CD4-positive, alpha-beta memory T cell (primary cell): ENCODE data around the gene TBCD. TPM values are rescaled to one million over a fixed set of nuclear protein-coding genes. Genes with fewer than 3 reads are reported as not detected.
A peak's percentile ranks its signal among the peaks of the same experiment; 100 is the strongest.

Source experiments
- CTCF ChIA-PET: fragments of 350-600 bp; sonication (Branson Sonifier 250); formaldehyde crosslinking; loops from one replicate; lab custom pipeline; 2021; ENCODE audit warnings: inconsistent platforms; ENCODE audit not compliant: partially characterized antibody; lab: Charles Lee
- POLR2A ChIA-PET: fragments of 350-600 bp; sonication (Branson Sonifier 250); formaldehyde crosslinking; loops from one replicate; lab custom pipeline; 2021; ENCODE audit not compliant: partially characterized antibody; lab: Charles Lee
- DNase-seq, 5 donors: peaks; one replicate each; pipeline versions ENCODE4 v3.0.0 to v3.0.0-alpha.2; 2020 to 2022; ENCODE audit warnings: mixed read lengths in 1 of 5
- H3K27ac ChIP-seq: one replicate; pipeline ENCODE4 v1.7.0; 2013; ENCODE audit warnings: low read depth, low read length
- H3K27me3 ChIP-seq: 2 replicates; pipeline ENCODE4 v1.7.0; 2013; ENCODE audit warnings: mild to moderate bottlenecking, low read length, moderate library complexity; ENCODE audit not compliant: insufficient read depth
- H3K36me3 ChIP-seq: 2 replicates; pipeline ENCODE4 v1.7.0; 2013; ENCODE audit warnings: mild to moderate bottlenecking, low read length, moderate library complexity; ENCODE audit not compliant: insufficient read depth
- H3K4me1 ChIP-seq: 2 replicates; pipeline ENCODE4 v1.7.0; 2013; ENCODE audit warnings: mild to moderate bottlenecking, low read length, moderate library complexity; ENCODE audit not compliant: insufficient read depth
- H3K4me3 ChIP-seq, 2 donors: one replicate each; pipeline ENCODE4 v1.7.0; 2013; ENCODE audit warnings: low read length in 2 of 2, mild to moderate bottlenecking in 1 of 2
- H3K9me3 ChIP-seq, 2 donors: one replicate each; pipeline ENCODE4 v1.7.0; 2013; ENCODE audit warnings: low read length in 2 of 2, control low read depth in 1 of 2; ENCODE audit not compliant: control insufficient read depth in 1 of 2
- H3K27ac Mint-ChIP-seq, 7 donors: one replicate each; pipeline ENCODE4 v1.8.0; 2020 to 2021; ENCODE audit warnings: mixed read lengths in 7 of 7, mild to moderate bottlenecking in 6 of 7, inconsistent platforms in 3 of 7, moderate library complexity in 3 of 7
- H3K27me3 Mint-ChIP-seq, 2 donors: one replicate each; pipeline ENCODE4 v1.8.0; 2020 to 2021; ENCODE audit warnings: mixed read lengths in 2 of 2
- H3K36me3 Mint-ChIP-seq, 2 donors: one replicate each; pipeline ENCODE4 v1.8.0; 2020 to 2021; ENCODE audit warnings: mixed read lengths in 2 of 2, inconsistent platforms in 1 of 2, mild to moderate bottlenecking in 1 of 2
- H3K4me1 Mint-ChIP-seq, 4 donors: one replicate each; pipeline ENCODE4 v1.8.0; 2020 to 2021; ENCODE audit warnings: mixed read lengths in 4 of 4, mild to moderate bottlenecking in 1 of 4
- H3K4me3 Mint-ChIP-seq, 8 donors: one replicate each; pipeline ENCODE4 v1.8.0; 2020 to 2021; ENCODE audit warnings: mixed read lengths in 8 of 8, mild to moderate bottlenecking in 7 of 8, moderate library complexity in 6 of 8, inconsistent platforms in 3 of 8
- H3K9me3 Mint-ChIP-seq, 8 donors: one replicate each; pipeline ENCODE4 v1.8.0; 2020 to 2021; ENCODE audit warnings: mixed read lengths in 8 of 8, mild to moderate bottlenecking in 5 of 8, inconsistent platforms in 3 of 8, moderate library complexity in 1 of 8
- intact Hi-C: fragments of 100-400 bp; cut with micrococcal nuclease; formaldehyde crosslinking; loops from one replicate; pipeline ENCODE4 v1.15.1; 2023
- polyA plus RNA-seq, 2 donors: library from polyadenylated mRNA; unstranded; fragments of 300-500 nt; fragmentation: Illumina TruSeq; gene quantifications; one replicate each; pipeline ENCODE4 v1.2.3, GENCODE V29; 2021
- total RNA-seq, 2 experiments: library from RNA; stranded (reverse); gene quantifications; one replicate each; pipeline ENCODE4 v1.2.3, GENCODE V29; 2021

TBCD gene
- total and polyA plus RNA-seq, 4 experiments from 2014 or later = 102 to 263 (median 192) TPM

DNA sequence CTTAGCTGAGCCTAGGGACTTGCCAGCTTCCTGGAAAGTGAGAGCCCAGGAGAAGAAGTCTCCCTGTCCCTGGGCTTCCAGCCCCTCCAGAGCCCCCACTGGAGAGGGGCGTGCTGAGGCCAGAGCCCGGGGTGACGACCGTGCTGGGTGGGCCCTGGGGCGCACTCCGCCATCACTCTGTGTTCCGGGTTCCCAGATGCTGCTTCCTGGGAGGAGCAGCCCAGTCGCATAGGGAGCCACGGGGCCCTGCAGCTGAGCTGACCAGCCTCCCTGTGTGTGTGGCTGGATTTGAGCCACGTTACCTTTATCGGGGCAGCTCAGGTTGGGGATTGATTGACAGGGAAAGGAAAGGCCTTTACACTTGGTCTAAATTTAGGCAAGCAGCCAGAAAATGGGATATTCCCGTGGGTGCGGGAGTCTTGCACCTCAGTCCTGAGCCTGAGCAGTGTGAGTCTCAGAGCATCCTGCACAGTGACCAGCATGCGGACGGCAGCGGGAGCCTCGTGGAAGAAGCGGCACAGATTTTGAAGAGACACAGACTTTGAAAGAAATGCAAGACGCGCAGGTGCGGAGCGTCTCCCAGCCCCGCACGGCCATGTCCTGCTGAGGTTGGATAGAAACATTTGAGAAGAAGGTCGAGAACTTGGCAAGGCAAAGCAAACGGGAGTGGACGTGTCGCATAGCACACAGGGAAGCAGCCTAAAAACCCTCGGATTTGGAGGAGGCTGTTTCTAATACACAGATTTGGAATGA lies 139.2 kb downstream of the TBCD start:
- POLR2A ChIA-PET = interaction anchor here (7.3 kb wide), 1 partner anchor 27 kb away, joined by 47 read pairs; no protein-coding TSS in a partner anchor
- H3K27ac Mint-ChIP-seq = peak overlapping the region; percentile 56 to 92 (median 79)

DNA sequence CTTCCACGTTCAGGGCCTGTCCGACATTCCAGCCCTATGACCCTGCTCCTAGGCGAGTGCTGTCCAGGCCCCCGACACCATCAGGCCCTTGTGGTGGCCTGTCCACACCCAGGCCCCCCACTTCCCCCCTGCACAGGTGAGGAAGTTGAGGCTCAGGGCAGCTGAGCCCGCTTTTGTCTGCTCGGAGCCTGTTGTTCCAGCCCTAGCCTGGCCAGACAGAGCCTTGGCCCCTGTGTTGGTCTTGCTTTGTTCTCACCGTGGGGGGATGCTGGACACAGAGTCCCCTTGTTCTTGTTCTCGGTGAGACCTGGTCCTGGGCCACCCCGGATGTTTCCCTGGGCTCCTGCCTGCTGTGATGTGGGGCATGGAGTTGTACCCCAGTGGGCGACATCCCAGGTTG lies 140.0 kb downstream of the TBCD start:
- H3K36me3 Mint-ChIP-seq = peaks cover 28 to 31% of the 10 kb centered on the region in 2 donors
- H3K4me1 Mint-ChIP-seq = peaks cover 20 to 55% (median 37%) of the 10 kb centered on the region in 4 donors
- no peaks in the 10 kb centered on the region for H3K9me3 ChIP-seq
- H3K27ac Mint-ChIP-seq = peak overlapping the region in 5 of 7 donors; percentile 51 to 99 (median 95)
- H3K9me3 Mint-ChIP-seq = peaks cover 0 to 2% (median 0%) of the 10 kb centered on the region in 8 donors
- no peak overlapping the region for H3K4me3 Mint-ChIP-seq
- H3K27ac ChIP-seq = no peak overlapping the region
- intact Hi-C loops = no loop called here
- H3K4me3 ChIP-seq = no peak overlapping the region
- peaks cover 3% of the 10 kb centered on the region for H3K36me3 ChIP-seq
- POLR2A ChIA-PET = interaction anchor here (1.3 to 7.3 kb wide), 4 partner anchors 8 to 32 kb away, joined by 5 to 47 read pairs (median 7); no protein-coding TSS in a partner anchor
- CTCF ChIA-PET = interaction anchor here (1.1 to 1.3 kb wide), 2 partner anchors 22 to 110 kb away, joined by 3 to 4 read pairs; no protein-coding TSS in a partner anchor
- H3K27me3 Mint-ChIP-seq = no peaks in the 10 kb centered on the region
- no peak for DNase-seq
- no peaks in the 10 kb centered on the region for H3K27me3 ChIP-seq
- peaks cover 25% of the 10 kb centered on the region for H3K4me1 ChIP-seq

More for the DNA sequence above, 139.2 kb downstream of the TBCD start:
- peaks cover 3% of the 10 kb centered on the region for H3K36me3 ChIP-seq
- no peak for DNase-seq
- H3K4me1 Mint-ChIP-seq = peaks cover 25 to 61% (median 41%) of the 10 kb centered on the region in 4 donors
- H3K36me3 Mint-ChIP-seq = peaks cover 24 to 32% of the 10 kb centered on the region in 2 donors
- intact Hi-C loops = no loop called here
- H3K4me1 ChIP-seq = peaks cover 27% of the 10 kb centered on the region
- H3K9me3 Mint-ChIP-seq = peaks cover 0 to 2% (median 0%) of the 10 kb centered on the region in 8 donors
- CTCF ChIA-PET = no interaction called here
- no peaks in the 10 kb centered on the region for H3K27me3 ChIP-seq
- peak overlapping the region in 1 of 8 donors; percentile 4 for H3K4me3 Mint-ChIP-seq
- no peak overlapping the region for H3K27ac ChIP-seq
- no peaks in the 10 kb centered on the region for H3K9me3 ChIP-seq
- no peaks in the 10 kb centered on the region for H3K27me3 Mint-ChIP-seq
- H3K4me3 ChIP-seq = no peak overlapping the region

DNA sequence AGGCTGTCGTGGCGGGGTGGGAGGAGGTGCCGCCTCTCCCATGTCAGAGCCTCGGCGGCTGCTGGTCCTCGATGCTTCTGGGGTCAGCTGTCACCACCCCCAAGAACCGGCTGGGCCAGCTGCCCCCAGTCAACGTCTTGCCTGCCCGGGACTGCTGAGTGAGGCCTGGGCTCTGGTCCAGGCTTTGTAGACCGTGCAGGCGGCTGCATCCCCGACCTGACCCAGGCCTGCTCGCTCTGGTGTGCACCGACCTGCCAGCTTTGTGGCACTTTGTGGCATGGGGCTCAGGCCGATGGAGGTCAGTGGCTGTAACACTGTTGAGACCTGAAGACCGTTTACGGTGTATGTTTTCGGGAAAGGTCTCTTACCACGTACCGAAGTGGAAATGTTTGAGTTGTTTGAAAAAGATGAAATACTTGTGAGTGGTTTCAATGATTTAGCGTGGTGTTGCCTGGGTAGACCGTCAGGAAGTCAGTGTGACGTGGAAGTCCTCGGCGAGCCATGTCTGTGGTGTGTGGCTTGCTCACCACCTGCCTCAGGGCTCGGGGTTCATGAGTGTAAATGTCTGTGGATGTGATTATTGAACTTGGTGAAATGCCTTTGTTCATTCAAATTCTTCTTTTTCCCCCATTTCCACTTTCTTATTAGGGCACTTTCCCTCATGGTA lies 141.2 kb downstream of the TBCD start:
- Mint-ChIP-seq H3K4me3 (peak overlapping the region in 7 of 8 donors; percentile 7 to 82 (median 72)), H3K9me3 (peaks cover 0 to 2% (median 0%) of the 10 kb centered on the region in 8 donors), H3K27me3 (no peaks in the 10 kb centered on the region), H3K27ac (peak overlapping the region; percentile 88 to 99 (median 95)), H3K4me1 (peaks cover 13 to 45% (median 29%) of the 10 kb centered on the region in 4 donors), H3K36me3 (peaks cover 24 to 31% of the 10 kb centered on the region in 2 donors)
- ChIA-PET POLR2A (interaction anchor here (1.0 to 7.3 kb wide), 7 partner anchors 8 to 158 kb away, joined by 3 to 47 read pairs (median 6); no protein-coding TSS in a partner anchor), CTCF (interaction anchor here (1.1 to 1.3 kb wide), 2 partner anchors 21 to 111 kb away, joined by 3 to 4 read pairs; no protein-coding TSS in a partner anchor)
- peak; percentile 74 to 91 (median 78) for DNase-seq
- Histone ChIP-seq H3K36me3 (peaks cover 3% of the 10 kb centered on the region), H3K27ac (peak overlapping the region; percentile 17), H3K27me3 (no peaks in the 10 kb centered on the region), H3K4me3 (no peak overlapping the region), H3K4me1 (peaks cover 25% of the 10 kb centered on the region), H3K9me3 (no peaks in the 10 kb centered on the region)
- intact Hi-C loops = loop anchor here (1.0 kb wide), 3 partner anchors 8 to 111 kb away; no protein-coding TSS in a partner anchor

DNA sequence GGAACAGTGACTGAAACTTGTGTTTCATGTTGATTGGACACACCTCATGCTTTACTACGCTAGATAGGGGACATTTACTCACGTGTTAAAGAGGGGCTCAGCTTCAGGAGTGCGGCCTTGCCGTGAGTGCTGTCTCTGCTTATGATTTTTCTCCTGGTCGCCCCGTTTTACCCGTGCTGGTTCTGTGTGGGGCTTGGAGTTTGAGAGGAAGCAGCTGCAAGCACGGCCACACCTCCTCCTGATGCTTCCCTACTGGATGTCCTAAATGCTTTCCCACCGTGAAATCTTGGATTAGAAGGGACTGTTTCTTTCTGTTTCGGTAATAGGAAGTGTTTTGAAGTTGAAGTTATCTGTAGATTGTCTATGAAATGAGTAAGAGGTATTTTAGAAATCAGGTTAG lies 141.9 kb downstream of the TBCD start:
- Mint-ChIP-seq H3K36me3 (peaks cover 28 to 35% of the 10 kb centered on the region in 2 donors), H3K27me3 (no peaks in the 10 kb centered on the region), H3K9me3 (peaks cover 0 to 2% (median 0%) of the 10 kb centered on the region in 8 donors), H3K4me3 (peak overlapping the region in 4 of 8 donors; percentile 72 to 82 (median 76)), H3K27ac (peak overlapping the region; percentile 42 to 99 (median 95)), H3K4me1 (peaks cover 16 to 47% (median 29%) of the 10 kb centered on the region in 4 donors)
- ChIA-PET CTCF (no interaction called here), POLR2A (interaction anchor here (0.9 to 7.3 kb wide), 5 partner anchors 9 to 158 kb away, joined by 5 to 47 read pairs (median 6); no protein-coding TSS in a partner anchor)
- Histone ChIP-seq H3K27ac (peak overlapping the region; percentile 17), H3K36me3 (peaks cover 3% of the 10 kb centered on the region), H3K9me3 (no peaks in the 10 kb centered on the region), H3K27me3 (no peaks in the 10 kb centered on the region), H3K4me1 (peaks cover 25% of the 10 kb centered on the region), H3K4me3 (no peak overlapping the region)
- intact Hi-C loops = loop anchor here (1.0 kb wide), 3 partner anchors 8 to 111 kb away; no protein-coding TSS in a partner anchor
- no peak for DNase-seq

DNA sequence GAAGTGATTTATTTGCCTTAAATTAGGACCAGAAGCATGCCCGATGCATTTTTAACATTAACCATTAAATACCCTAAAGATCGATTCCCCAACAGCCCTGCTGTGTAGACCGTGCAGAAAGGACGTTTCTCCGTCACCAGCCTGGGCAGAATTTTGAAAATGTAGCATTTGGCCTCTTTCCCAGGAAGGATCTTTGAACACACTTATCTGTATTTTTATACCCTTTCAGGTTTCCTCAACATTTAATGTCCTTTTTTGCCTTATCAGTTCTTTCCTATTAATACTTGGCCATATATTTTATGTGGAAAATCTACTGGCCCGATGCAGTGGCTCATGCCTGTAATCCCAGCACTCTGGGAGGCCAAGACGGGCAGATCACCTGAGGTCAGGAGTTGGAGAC lies 142.5 kb downstream of the TBCD start:
- intact Hi-C loops = no loop called here
- DNase-seq = no peak
- Histone ChIP-seq H3K36me3 (peaks cover 3% of the 10 kb centered on the region), H3K27me3 (no peaks in the 10 kb centered on the region), H3K4me1 (peaks cover 25% of the 10 kb centered on the region), H3K27ac (no peak overlapping the region), H3K9me3 (no peaks in the 10 kb centered on the region), H3K4me3 (no peak overlapping the region)
- no peaks in the 10 kb centered on the region for H3K27me3 Mint-ChIP-seq
- H3K36me3 Mint-ChIP-seq = peaks cover 29 to 36% of the 10 kb centered on the region in 2 donors
- H3K4me3 Mint-ChIP-seq = peak overlapping the region in 4 of 8 donors; percentile 72 to 82 (median 76)
- peaks cover 16 to 47% (median 29%) of the 10 kb centered on the region in 4 donors for H3K4me1 Mint-ChIP-seq
- CTCF ChIA-PET = no interaction called here
- POLR2A ChIA-PET = interaction anchor here (0.9 to 7.3 kb wide), 2 partner anchors 9 to 30 kb away, joined by 5 to 47 read pairs; no protein-coding TSS in a partner anchor
- peaks cover 0 to 2% (median 0%) of the 10 kb centered on the region in 8 donors for H3K9me3 Mint-ChIP-seq
- H3K27ac Mint-ChIP-seq = peak overlapping the region in 6 of 7 donors; percentile 15 to 99 (median 92)

- Mint-ChIP-seq H3K27me3 (no peaks in the 10 kb centered on the region), H3K4me1 (peaks cover 16 to 51% (median 29%) of the 10 kb centered on the region in 4 donors), H3K9me3 (peaks cover 0 to 2% (median 0%) of the 10 kb centered on the region in 8 donors), H3K4me3 (peak overlapping the region in 2 of 8 donors; percentile 13 to 82), H3K27ac (peak overlapping the region in 3 of 7 donors; percentile 42 to 74 (median 73)), H3K36me3 (peaks cover 29 to 32% of the 10 kb centered on the region in 2 donors)
- H3K27me3 ChIP-seq = no peaks in the 10 kb centered on the region
- CTCF ChIA-PET = no interaction called here
- H3K36me3 ChIP-seq = peaks cover 3% of the 10 kb centered on the region
- H3K4me3 ChIP-seq = no peak overlapping the region
- no peaks in the 10 kb centered on the region for H3K9me3 ChIP-seq
- intact Hi-C loops = no loop called here
- POLR2A ChIA-PET = interaction anchor here (7.3 kb wide), 1 partner anchor 31 kb away, joined by 47 read pairs; no protein-coding TSS in a partner anchor
- DNase-seq = no peak
- H3K4me1 ChIP-seq = peaks cover 25% of the 10 kb centered on the region
- H3K27ac ChIP-seq = no peak overlapping the region
Observed at GRCh38 chr17:82895087-82895486, 143.2 kb downstream of the TBCD start.
